ENCODE measurements around the gene SEC16A.

SEC16A gene

DNA sequence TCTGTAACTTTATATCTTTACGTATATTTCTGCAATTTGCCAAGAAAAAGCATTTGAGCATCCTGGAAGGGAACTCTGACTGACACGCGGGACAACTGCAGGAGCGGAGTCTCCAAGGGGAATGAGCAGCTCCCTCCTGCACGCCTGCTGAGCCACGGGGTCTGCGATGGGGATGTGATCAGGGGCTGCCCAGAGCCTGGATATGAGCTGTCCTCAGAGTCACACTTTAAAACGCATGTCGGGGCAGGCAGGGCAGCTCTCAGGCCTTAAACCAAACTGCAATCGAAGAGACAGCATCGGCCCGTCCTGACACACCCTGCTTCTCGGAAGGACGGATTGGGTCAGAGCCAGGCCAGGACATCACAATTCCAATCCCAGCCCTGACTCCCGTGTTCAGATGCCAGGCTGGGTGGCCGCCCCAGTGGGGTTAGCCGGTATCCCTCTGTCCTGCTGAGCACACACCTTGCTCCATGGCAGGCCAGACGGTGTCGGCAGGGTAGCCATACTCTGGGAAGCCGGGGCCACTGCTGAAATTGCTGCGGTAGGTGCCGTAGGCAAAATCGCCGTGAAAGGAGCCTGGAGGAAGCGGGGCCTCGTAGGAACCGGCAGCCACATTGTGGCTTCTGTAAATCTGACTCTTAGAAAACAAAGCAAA is 17.2 kb downstream of the SEC16A start:
- FAIRE-seq: no peak

DNA sequence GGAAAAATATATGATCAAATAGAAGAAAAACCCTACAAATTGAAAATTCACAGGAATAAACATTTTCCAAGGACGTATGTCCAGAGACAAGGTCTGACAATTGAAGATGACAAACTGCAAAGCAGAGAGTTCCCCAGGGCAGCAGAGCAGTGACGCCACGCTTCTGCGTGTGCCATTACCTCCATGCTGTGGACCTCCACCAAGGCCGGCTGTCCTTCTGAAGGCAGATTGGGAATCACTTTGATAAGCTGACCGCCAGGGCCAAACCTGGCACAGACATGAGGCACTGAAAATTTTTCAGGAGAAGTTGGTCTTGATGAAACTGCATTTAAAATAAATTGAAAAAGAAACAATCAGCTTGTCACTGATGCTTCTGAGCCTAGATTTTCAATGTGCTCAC is 18.6 kb downstream of the SEC16A start:
- no peak for FAIRE-seq

DNA sequence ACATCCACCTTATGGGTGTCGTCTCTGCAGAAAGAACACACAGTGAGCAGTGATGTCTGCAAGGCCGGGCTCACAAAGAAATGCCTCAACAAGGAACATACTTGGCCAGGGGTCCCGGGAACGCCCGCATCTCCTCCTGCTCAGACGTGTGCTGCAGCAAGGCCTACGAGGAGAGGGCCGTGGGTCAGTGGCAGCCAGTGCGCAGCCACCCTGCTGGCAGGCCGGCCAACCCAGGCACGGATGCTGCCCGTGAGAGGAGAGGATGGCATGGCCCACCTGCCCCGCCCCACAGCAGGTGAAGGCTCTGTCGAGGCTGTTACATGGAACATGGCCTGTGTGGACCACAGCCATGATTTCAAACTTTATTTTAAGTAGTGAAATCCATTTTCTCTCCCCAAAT is 19.3 kb downstream of the SEC16A start:
- no peak for FAIRE-seq

DNA sequence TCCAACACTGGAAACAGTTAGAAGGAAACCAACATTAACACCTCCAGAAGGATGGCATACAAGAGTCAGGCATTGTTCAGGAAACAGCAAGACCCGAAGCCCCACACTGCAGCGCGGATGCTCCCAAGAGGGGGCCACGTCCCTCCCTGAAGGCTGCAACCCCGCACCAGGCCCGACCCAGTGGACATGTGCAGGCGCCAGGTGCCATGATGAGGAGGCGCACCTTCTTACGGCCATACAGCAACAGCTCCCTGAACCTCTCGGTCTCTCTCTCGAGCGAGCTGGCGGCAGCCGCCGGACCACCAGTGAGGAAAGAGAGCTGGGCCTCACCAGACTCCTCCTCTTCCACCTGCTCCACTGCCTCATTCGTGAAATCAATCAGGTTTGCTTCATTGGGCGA is 20.2 kb downstream of the SEC16A start:
- FAIRE-seq: no peak

DNA sequence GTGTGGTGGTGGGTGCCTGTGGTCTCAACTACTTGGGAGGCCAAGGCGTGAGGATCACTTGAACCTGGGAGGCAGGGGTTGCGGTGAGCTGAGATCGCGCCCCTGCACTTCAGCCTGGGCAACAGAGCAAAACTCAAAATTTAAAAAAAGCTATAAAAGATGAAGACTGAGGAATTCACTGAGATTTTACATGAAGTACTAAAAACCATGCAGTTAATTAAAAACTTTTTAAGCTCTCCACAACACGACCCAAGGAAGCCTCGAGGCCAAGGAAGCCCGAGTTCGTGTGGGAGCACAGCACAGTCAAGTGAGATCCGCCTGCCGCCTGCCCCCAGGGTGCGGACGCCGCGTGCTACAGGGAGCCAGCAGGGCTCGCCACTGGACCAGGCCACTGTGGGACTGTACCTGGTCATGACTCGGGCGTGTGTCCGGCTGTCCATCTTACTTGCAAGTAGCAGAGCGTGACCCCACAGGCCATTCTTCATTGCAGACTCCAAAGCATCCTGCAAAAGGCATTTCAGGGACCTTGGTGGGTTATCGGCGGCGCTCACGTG is 22.0 kb downstream of the SEC16A start:
- FAIRE-seq: no peak

DNA sequence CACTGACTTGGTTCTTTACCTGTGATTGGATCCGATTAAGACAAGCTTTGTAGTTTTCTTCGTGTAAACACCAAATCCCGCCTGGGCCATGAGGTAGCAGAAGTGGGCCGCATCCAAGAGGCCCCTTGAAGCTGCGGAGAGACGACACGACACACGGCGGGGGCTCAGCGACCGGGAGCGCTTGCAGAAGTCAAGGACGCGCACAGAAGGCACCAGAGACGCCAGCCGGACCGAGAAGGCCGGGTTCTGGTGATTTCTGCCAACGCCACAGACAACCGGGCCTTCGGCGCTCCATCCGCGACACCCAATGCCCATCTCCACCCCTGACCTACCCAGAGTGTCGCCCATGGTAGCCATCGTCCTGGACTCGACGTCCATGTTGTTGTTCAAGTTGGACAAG is 23.4 kb downstream of the SEC16A start:
- FAIRE-seq: no peak

DNA sequence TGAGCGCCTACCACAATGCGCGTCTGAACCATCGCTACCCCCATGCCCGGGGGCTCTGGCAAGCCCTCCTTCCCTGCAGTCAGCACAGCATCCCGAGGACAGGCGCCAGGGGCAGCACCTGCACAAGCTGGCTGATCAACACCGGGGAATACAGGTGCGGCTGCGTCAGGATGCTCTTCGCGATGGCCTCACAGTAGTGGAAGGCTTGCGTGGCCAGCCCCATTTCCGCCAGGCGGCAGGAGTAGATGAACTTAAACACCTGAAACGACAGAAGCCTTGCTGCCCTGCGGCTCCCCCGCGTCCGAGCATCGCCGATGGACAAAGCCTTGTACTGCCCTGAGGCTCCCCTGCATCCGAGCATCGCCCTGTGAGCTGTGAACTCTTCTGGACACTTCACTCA is 25.5 kb downstream of the SEC16A start:
- FAIRE-seq: no peak

DNA sequence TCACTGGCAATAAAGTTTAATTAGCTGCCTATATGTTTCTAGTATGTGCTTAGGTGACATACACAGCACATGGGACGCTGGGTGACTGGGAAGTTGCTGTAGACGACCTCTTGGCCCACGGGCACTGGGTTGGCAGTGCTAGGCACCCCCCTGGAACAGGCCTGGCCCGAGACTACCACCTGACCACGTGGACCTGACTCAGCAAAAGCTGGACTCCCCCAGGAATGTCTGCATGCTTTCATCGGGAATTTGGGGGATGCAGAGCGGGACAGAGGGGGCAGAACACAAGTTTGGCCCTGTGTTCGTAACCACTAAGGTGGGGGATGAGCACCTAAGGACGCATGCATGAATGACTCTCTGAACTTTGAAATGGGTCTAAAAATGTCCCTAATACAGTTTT is 26.6 kb downstream of the SEC16A start:
- no peak for FAIRE-seq

DNA sequence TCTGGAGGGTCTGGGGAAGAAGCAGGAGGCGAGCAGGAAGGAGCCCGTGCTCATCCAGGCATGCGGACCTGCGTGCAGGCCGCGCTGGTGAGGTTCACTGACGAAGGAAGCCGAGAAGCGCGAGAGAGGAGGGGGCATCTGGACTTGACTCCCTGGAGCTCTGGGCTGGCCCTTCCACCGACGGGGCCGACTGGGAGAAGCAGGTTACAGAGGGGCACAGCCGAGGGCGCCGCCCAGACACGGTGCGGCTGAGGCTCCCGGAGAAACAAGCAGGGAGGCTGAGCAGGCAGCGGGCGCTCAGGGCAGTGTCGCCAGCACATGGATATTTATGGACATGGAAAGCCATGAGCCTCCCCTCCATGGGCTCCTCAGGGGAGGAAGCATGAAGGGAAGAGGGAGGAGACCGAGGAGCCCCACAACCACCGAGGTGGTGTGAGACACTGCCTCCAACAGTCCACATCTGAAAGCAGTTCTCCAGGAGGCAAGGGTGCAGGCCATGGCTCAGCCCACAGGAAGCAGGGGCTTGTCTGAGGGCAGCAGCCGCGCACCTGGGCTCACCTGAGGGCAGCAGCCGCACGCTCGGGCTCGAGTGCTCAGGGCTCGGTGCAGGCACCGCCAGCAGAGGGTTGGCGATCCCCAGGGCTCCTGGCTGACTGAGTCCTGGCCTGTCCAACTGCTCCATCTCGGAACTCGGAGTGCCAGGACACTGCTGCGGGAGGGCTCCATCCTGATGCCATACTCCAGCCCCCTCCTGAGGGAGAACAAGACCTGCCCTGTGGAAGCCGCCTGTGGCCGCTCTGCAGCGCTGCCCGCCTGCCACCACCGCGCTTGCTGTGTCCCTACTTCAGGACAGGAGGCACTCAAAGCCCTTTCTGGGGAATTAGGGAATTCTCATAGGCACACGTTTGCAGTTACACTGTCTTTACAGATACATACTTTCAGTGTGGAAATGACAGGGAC is 27.5 kb downstream of the SEC16A start:
- FAIRE-seq: no peak

DNA sequence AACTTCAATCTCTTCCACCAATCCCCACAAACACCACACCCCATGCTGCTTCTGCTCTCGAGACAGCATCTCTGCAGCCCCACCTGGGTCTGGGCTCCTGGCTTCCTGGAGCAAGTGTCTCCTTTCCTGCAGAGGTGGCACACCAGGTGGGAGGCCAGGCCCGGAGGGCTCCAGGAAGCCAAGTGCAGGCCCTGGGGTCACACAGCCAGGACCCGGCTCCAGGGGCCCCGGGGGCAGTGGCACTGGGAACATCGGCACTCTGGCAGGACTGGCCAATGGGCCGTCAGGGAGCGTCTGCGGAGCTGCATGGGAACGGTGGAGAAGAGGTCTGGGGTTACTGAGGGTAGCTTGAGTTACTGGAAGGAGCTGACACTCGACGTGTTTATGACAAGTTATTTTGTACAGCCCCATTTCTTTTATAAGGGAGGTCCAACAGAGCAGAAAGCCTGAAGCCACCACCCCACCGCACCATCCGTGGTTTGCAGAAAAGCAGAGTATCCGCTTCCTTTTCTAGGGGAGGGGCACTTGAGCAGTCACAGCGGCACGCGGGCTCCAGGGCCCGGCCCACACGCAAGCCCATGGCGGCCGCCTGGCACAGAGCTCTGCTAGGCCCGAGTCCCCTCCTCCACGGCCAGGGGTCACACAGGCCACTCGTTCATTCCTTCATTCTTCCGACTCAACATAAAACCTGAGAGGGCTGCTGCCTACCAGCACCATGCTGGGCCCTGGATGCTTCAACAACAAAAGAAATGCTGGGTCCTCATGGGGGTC is 28.6 kb downstream of the SEC16A start:
- no peak for FAIRE-seq

DNA sequence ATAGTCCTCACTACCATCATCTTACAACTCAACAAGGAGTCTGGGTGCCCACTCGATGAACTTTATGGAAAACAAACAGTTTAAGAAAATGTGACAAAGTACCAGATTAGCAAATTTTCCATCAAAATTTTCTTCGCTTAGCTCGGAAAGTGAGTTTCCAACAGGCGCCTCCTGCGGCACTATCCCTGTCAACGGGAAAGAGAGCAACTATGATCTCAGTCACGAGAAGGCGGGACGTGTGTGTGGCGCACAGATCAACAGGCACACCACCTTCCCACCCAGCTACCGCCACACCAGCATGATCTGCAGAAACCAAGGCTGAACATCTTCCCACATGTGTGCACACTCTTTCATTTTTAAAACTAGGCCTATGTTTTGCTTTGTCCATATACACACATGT is 29.5 kb downstream of the SEC16A start:
- no peak for FAIRE-seq

DNA sequence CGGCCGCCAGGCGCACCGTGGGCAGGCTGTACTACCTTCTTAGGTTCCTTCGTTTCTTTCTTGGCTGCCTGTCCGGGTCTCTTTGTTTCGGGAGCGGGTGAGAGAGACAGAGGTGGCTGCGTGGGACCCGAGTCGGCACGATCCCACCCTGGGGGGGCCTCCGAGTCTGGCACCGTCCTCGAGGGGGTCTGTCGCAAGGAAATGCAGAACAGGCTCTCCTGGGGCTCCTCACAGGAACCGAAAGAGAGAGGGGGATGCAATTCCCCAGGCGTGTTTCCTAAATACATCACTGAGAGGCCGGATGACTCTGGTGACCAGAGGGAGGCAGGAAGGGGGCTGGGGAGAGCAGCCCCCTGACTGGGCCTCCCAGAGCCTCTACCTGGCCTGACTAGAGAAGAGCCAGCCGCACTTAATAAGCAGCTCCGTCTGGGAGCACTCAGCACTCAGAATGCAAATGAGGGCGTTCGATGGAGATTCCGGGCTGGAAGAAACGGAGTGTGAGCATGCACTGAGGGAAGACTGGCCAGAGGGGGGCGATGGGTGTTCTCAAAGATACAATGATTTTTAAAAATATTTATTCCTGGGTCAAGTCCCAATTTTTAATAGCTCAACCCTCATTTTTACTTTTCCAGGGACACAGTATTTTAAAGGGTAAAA is 31.5 kb downstream of the SEC16A start:
- no peak for FAIRE-seq

DNA sequence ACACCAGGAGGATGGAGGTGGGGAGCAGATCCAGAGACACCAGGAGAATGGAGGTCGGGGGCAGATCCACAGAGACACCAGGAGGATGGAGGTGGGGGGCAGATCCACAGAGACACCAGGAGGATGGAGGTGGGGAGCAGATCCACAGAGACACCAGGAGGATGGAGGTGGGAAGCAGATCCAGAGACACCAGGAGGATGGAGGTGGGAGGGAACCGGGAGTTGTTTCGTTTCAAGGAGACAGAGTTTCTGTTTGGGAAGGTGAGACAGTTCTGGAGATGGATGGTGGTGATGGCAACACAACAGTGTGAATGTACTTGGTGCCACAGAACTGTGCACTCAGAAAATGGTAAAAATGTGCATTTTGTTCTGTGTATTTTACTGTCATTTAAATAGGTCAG is 34.2 kb downstream of the SEC16A start:
- no peak for FAIRE-seq

DNA sequence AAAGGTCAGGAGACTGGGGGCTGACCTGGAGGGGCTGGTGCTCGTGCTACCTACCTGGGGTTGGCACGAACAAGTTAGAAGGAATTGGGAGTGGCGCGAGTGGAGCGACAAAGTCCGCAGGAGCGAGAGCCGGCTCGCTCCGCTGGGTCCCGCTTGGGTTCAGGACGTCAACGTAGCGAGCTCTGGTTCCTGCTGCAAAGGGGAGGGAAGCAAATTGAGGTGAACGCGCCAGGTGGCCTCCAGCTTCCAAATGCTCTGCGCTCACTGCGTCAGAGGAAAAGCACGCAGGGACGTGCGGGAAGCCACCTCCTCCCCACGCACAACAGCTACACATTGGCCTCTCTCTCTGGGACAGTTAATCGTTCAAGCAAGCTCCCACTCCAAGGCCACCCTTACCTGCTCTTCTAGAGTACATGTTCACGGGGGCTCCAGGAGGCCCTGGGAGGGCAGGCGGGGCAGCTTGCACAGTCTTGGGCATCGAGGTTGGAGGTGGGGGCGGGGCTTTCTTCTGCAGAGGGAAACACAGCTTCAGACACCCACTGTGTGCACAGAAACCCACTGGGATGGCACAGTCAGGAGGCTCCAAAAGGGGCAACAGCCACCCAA is 35.6 kb downstream of the SEC16A start:
- FAIRE-seq: no peak

DNA sequence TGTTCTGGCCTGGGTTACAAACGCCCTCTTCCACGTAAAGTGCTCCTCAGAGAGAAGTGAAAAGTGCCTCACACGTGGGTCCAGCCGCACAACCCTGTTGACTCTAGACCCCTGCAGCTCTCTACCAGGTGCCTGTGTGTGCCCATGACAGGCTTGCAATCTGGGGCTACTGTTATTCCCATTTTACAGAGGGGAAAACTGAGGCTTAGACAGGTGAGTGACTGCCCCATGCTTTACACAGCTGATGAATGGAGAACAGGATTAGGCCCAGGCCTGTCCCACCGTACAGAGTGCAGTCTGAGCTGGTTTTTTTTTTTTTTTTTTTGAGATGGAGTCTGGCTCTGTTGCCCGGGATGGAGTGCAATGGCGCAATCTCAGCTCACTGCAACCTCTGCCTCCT is 37.0 kb downstream of the SEC16A start:
- no peak for FAIRE-seq

DNA sequence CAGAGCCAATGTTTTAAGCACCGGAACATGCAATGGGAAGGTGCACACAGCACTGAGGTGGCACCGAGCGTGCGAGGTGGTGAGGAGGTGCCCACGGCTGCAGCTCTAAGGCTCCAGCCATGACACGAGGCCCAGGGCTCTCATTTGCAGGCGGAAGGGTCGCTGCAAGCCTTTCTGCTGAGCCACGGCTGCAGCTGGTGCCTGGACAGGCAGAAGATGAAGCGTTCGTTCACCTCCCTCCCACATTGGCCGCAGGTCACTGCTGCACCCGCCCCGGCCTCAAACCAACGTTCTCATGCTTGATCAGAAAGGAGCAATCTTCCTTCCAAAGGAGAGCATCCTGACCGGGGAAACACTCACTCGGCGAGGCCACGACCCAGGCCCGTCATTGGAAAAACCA is 38.7 kb downstream of the SEC16A start:
- no peak for FAIRE-seq

DNA sequence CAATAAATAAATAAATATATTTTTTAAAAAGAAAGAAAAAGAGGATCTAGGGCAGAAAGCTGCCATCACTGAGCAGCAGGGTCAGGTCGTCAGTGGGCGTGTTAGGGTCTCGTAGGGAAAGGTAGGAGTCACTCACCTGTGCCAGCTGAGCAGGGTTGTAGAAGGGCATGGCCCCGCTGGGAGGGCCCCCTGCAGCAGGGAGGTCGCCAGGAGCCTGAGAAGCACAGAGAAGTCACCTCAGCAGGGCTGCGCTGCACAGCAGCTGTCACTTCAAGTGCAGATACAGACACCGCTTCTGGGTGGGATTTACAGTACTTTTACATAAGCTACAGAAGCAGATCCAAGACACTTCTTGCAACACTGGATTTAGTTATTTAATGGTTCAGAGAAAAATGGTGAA is 39.2 kb downstream of the SEC16A start:
- FAIRE-seq: no peak

DNA sequence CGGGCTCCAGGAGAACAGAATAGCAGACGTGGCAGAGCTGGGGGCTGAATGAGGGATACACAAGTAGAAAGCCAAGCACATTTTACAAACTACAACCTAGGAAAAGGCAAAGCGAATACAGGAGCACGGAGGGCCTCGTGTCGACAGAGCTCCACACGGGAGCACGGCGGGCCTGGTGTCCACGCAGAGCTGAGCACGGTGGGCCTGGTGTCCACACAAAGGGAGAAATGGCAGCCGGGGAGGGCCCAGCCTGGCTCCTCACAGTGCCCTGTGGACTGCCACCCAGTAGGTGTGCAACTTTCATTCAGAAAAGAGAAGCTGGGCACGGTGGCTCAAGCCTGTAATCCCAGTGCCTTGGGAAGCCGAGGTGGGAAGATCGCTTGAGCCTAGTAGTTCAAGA is 39.8 kb downstream of the SEC16A start:
- no peak for FAIRE-seq

DNA sequence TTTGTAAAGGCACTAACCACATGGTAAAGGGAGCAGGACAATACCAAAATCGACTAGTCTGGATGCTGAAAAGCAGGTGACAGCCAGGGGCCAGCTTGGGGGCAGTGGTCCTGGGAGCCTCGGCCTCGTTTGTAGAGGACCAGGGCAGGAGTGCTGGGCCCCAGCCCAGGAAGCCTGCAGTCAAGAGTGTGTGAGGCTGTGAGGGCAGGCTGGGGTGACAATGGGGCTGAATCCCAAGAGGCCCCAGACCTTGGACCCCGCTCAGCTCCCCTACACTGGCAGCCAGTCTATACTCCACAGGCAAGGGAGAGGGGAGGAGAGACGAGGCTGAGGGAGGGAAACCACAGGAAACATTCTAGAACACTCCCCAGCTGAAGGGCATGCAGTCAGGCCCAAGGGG is 40.6 kb downstream of the SEC16A start:
- FAIRE-seq: no peak

DNA sequence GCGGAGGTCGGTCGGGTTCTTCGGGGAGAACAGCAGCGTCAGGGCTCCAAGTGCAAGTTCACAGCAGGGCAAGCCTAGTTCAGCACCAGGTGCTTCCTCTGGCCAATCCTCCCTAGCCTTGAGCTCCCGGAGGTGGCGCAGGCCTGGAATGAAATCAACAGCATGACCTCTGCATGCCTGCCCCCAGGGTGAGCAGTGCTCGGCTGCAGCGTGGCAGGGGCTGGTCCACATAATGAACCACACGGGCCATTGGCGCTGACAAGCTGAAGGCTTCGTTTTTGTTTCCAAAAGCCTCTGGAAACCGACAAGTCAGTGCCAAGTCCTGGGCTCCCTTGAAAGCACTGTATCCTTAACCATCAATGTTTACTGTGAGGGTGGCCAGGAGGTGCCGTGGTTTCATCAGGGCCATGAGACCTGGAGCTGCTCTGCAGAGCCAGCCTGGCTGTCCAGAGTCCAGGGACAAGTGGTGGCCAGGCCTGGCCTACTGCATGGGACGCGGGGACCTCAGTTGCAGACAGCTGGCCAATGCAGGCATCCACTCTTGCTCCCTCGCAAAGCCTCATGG is 41.1 kb downstream of the SEC16A start:
- no peak for FAIRE-seq

DNA sequence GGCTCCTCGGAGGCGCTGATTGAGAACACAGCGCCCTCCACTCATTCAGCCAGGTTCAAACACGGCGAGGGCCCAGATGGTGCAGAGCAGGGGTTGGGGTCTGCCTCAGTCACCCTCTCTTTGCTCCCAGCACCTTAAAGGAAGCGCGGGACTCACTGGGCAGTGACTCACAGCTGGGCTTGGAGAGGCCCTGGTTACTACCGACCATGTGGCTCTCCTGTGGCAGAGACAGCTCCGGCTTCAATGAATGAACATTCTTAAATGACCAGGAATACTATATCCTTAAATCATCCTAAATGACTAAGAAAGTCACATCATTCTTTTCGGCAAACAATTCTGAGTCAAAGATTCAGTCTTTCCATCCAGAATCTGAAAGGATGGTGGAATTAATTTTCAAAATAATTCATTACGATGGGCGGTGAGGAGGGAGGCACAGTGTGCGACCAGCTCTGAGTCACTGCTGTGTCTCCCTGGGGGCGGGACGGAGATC is 41.6 kb downstream of the SEC16A start:
- no peak for FAIRE-seq
